NCI-H460 (cell line): Measurements from ENCODE around the gene LYSET. TPM values are rescaled to one million over a fixed set of nuclear protein-coding genes. Genes with fewer than 3 reads are reported as not detected.
A peak's percentile ranks its signal among the peaks of the same experiment; 100 is the strongest.
"Not testable (repeated sequence)": the region's sequence is repeated elsewhere in the genome, so short reads cannot be mapped to it uniquely, and the experiment has no call there.

Source experiments
- DNase-seq: peaks from one replicate; pipeline ENCODE4 v3.0.0-alpha.2; 2016; ENCODE audit warnings: low read depth; ENCODE audit errors: extremely low read depth
- total RNA-seq: library from RNA; depleted of rRNA; stranded (reverse); fragments of >200 nt; shearing (Covaris generic); gene quantifications from 2 replicates; pipeline ENCODE4 v1.2.3, GENCODE V29; 2014

The LYSET gene
- total RNA-seq, 1 experiment from 2014 or later: 40.6 TPM

- DNase-seq: not testable (repeated sequence)
These were observed 19.5 kb upstream of the LYSET start for GRCh38 chr14:93165271-93166265.

- DNase-seq: not testable (repeated sequence)
These were observed 16.5 kb upstream of the LYSET start for GRCh38 chr14:93168610-93169009.

- DNase-seq: not testable (repeated sequence)
These were observed 15.5 kb upstream of the LYSET start for GRCh38 chr14:93169619-93170018.

- DNase-seq: not testable (repeated sequence)
These were observed 15.0 kb upstream of the LYSET start for GRCh38 chr14:93170141-93170540.

- DNase-seq: no peak
These were observed 13.7 kb upstream of the LYSET start for GRCh38 chr14:93171376-93171775.

GRCh38 chr14:93173943-93174395 lies 11.1 kb upstream of the LYSET start:
- peak; percentile 52 for DNase-seq

GRCh38 chr14:93174731-93175130 lies 10.4 kb upstream of the LYSET start:
- not testable (repeated sequence) for DNase-seq

GRCh38 chr14:93175492-93175891 lies 9.6 kb upstream of the LYSET start:
- DNase-seq: no peak

GRCh38 chr14:93183596-93184317 lies 1.4 kb upstream of the LYSET start:
- DNase-seq: no peak

GRCh38 chr14:93185349-93185720 lies 218 bp downstream of the LYSET start:
- no peak for DNase-seq

GRCh38 chr14:93186466-93186865 lies 1.3 kb downstream of the LYSET start:
- DNase-seq: no peak

- DNase-seq: no peak
These were observed 1.8 kb downstream of the LYSET start for GRCh38 chr14:93186956-93187355.

- DNase-seq: no peak
These were observed 10.3 kb downstream of the LYSET start for GRCh38 chr14:93195316-93195999.

- no peak for DNase-seq
These were observed 13.9 kb downstream of the LYSET start for GRCh38 chr14:93199031-93199430.

- DNase-seq: no peak
These were observed 15.4 kb downstream of the LYSET start for GRCh38 chr14:93200553-93200952.

- DNase-seq: no peak
These were observed 16.1 kb downstream of the LYSET start for GRCh38 chr14:93201155-93201704.

GRCh38 chr14:93206793-93207467 lies 21.8 kb downstream of the LYSET start, which contains the start of the genes GON7 and UBR7:
GON7 (minus strand) TSS chr14:93207065; CDS start chr14:93207037, 28 bp downstream.
UBR7 (plus strand) TSS chr14:93207256; CDS start chr14:93207292, 36 bp downstream.
- DNase-seq: peak; percentile 98

- peak; percentile 65 for DNase-seq
These were observed 22.6 kb downstream of the LYSET start for GRCh38 chr14:93207468-93208308.

GRCh38 chr14:93212432-93212831 lies 27.3 kb downstream of the LYSET start:
- DNase-seq: no peak
